ENCODE data around the gene SIRT1. TPM values are rescaled to one million over a fixed set of nuclear protein-coding genes. Genes with fewer than 3 reads are reported as not detected.

Gene SIRT1
- total RNA-seq (2012; rRNA removed) (12.9 and 20.6 TPM in 2 replicates), polyA plus RNA-seq (2012; rRNA removed) (6.9 and 9.5 TPM in 2 replicates), Bru-seq, nascent RNA (percentile 85 among the genes with signal in this experiment), BruChase-seq, experiment 1, labeled RNA remaining after a 6-hour chase (percentile 72 among the genes with signal in this experiment), BruChase-seq, experiment 2, labeled RNA remaining after a 2-hour chase (percentile 81 among the genes with signal in this experiment)
- 1.4 and 1.7 TPM in 2 replicates for polyA plus RNA-seq (2012; cell fraction: cytosol; rRNA removed)
- polyA plus RNA-seq (2012; cell fraction: nucleus; rRNA removed; ENCODE audit: low replicate concordance) = 1.3 and 7.2 TPM in 2 replicates
- long read RNA-seq, full-length matches to known transcripts = 41 of 51 reads
- long read RNA-seq, partial matches to known transcripts = 2 of 51 reads
- long read RNA-seq, other reads (novel, unspliced or antisense) = 8 of 51 reads

DNA sequence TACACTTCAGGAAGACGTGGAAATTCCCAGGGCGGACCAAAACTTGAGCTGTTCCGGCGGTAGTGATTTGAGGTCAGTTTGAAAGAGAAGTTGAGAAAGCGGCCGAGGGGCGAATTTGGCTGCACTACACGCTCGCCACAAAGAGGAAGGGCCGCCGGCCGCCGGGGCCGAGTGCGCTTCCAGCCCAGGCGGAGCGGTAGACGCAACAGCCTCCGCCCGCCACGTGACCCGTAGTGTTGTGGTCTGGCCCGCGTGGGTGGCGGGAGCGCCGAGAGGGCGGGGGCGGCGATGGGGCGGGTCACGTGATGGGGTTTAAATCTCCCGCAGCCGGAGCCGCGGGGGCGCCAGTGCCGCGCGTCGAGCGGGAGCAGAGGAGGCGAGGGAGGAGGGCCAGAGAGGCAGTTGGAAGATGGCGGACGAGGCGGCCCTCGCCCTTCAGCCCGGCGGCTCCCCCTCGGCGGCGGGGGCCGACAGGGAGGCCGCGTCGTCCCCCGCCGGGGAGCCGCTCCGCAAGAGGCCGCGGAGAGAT is at the start of gene SIRT1:
Gene SIRT1 (plus strand): TSS at position 344 of the 529 bp plus-strand sequence. CDS start 66 bp downstream, at position 410.
- peak within 1 kb of the TSS; percentile 23 to 73 for H4K8ac ChIP-seq (ENCODE audit: low read depth in 2 of 2, low read length in 2 of 2)
- BruUV-seq (replicated peaks) = no TSS peak
- H3K9me3 ChIP-seq (ENCODE audit: control insufficient read depth, insufficient read depth, low read length) = no peaks in the 10 kb centered on the region
- intact Hi-C loops (cut with micrococcal nuclease) (loop anchor here (1.0 to 10.0 kb wide), 3 partner anchors 190 to 450 kb away; partner anchors contain the start of genes HERC4, HNRNPH3 and PBLD), dilution Hi-C loops (cut with HindIII; ENCODE audit: low sequenced_read_pairs, unreplicated experiment) (no loop called here), in situ Hi-C loops (cut with MboI; ENCODE audit: low sequenced_read_pairs) (no loop called here)
- H3K9ac ChIP-seq (ENCODE audit: low read depth, low read length) = peak within 1 kb of the TSS; percentile 60
- peak within 1 kb of the TSS; percentile 55 for H3K27ac ChIP-seq (ENCODE audit: insufficient read depth, low read length)
- H3K14ac ChIP-seq (replicated peaks; ENCODE audit: low read depth, low read length) = peak within 1 kb of the TSS; percentile 83
- ChIA-PET POLR2A (ENCODE audit: unreplicated experiment) (interaction anchor here (0.6 kb wide), 1 partner anchor 17 kb away, joined by 4 read pairs; no protein-coding TSS in a partner anchor), CTCF (interaction anchor here (0.5 to 1.1 kb wide), 2 partner anchors 17 to 380 kb away, joined by 3 to 5 read pairs; no protein-coding TSS in a partner anchor)
- peak within 1 kb of the TSS; percentile 13 for H2BK20ac ChIP-seq (ENCODE audit: low read depth, low read length)
- H3K4me2 ChIP-seq (ENCODE audit: low read depth, low read length) = peak within 1 kb of the TSS; percentile 77
- H3K4me1 ChIP-seq (ENCODE audit: control insufficient read depth, insufficient read depth, low read length) = peaks cover 3% of the 10 kb centered on the region; the same call in 1 of the 2 replicates
- no peaks in the 10 kb centered on the region for H3K27me3 ChIP-seq (ENCODE audit: control insufficient read depth, insufficient read depth, low read length)
- H3K23ac ChIP-seq (ENCODE audit: low read depth, low read length) = peak within 1 kb of the TSS; percentile 84
- peaks cover 7% of the 10 kb centered on the region for H3K36me3 ChIP-seq (ENCODE audit: control insufficient read depth, insufficient read depth, low read length)
- H4K20me1 ChIP-seq (ENCODE audit: insufficient read depth, low read length) = peaks cover 15% of the 10 kb centered on the region
- peak within 1 kb of the TSS; percentile 69 for H2AK9ac ChIP-seq (replicated peaks; ENCODE audit: low read depth, low read length, poor library complexity)
- no peak within 1 kb of the TSS for H2AK5ac ChIP-seq (ENCODE audit: low read depth, low read length)
- peak within 1 kb of the TSS; percentile 35; the same call in 1 of the 2 replicates for H4K91ac ChIP-seq (ENCODE audit: insufficient read depth, low read depth, low read length)
- peak within 1 kb of the TSS; percentile 14 for H3K18ac ChIP-seq (ENCODE audit: low read depth, low read length)
- peak within 1 kb of the TSS; percentile 56 for H3K4me3 ChIP-seq (ENCODE audit: insufficient read depth, low read depth, low read length)
- peak; percentile 90 for DNase-seq
- peak within 1 kb of the TSS; percentile 88 for H2AFZ ChIP-seq (replicated peaks; ENCODE audit: low read length, poor library complexity)
- peak; percentile 91 for ATAC-seq (ENCODE audit: low read depth)
- peak within 1 kb of the TSS; percentile 53 for H2BK5ac ChIP-seq (ENCODE audit: low read depth, low read length, poor library complexity, severe bottlenecking)
- peaks cover 15 to 20% of the 10 kb centered on the region in 2 experiments for H3K79me1 ChIP-seq (ENCODE audit: low read depth in 1 of 2, low read length in 2 of 2)
- peak within 1 kb of the TSS; percentile 8; the same call in 1 of the 3 replicates for H2BK15ac ChIP-seq (ENCODE audit: low read depth, low read length)
- H3K56ac ChIP-seq (ENCODE audit: extremely low read depth, insufficient read depth, low read length) = peak within 1 kb of the TSS; percentile 72; the same call in 1 of the 2 replicates
- peak within 1 kb of the TSS; percentile 56 for H2BK120ac ChIP-seq (ENCODE audit: low read depth, low read length)
- WGBS, 2 experiments (ENCODE audit: extremely low coverage in 2 of 2, insufficient read length in 1 of 2) = 0% methylated on average over 33 of the region's 62 CpGs; no CpG with 5 or more reads in 1 of the 2 experiments
- peak within 1 kb of the TSS; percentile 63 for H3K4ac ChIP-seq (ENCODE audit: low read depth, low read length)
- H4K5ac ChIP-seq (ENCODE audit: low read depth, low read length) = peak within 1 kb of the TSS; percentile 23
- 0 out of 2 replicates have a peak, but pooled peaks cover 5% of the 10 kb centered on the region for H3K9me1 ChIP-seq (ENCODE audit: insufficient read depth, low read length)
- peak; percentile 94 for TF ChIP-seq BHLHE40 (IDR thresholded peaks at IDR 0.05; ENCODE audit: low read depth, low read length)
- TF ChIP-seq RAD21 (IDR thresholded peaks at IDR 0.05; ENCODE audit: low read length) = no peak
- no peak for TF ChIP-seq CEBPB (IDR thresholded peaks at IDR 0.05; ENCODE audit: low read depth, low read length)
- peak; percentile 99 for TF ChIP-seq USF2 (IDR thresholded peaks at IDR 0.05; ENCODE audit: low read depth, low read length)
- TF ChIP-seq POLR2A (IDR thresholded peaks at IDR 0.05; ENCODE audit: low read depth, low read length) = peak; percentile 98
- no peak for TF ChIP-seq CTCF (conservative IDR thresholded peaks at IDR 0.05; ENCODE audit: low read depth, low read length)
- TF ChIP-seq MAZ (IDR thresholded peaks at IDR 0.05; ENCODE audit: borderline replicate concordance, low read depth, low read length) = peak; percentile 90
